ENCODE data around the gene ZFP36L1.

ZFP36L1 gene

DNA sequence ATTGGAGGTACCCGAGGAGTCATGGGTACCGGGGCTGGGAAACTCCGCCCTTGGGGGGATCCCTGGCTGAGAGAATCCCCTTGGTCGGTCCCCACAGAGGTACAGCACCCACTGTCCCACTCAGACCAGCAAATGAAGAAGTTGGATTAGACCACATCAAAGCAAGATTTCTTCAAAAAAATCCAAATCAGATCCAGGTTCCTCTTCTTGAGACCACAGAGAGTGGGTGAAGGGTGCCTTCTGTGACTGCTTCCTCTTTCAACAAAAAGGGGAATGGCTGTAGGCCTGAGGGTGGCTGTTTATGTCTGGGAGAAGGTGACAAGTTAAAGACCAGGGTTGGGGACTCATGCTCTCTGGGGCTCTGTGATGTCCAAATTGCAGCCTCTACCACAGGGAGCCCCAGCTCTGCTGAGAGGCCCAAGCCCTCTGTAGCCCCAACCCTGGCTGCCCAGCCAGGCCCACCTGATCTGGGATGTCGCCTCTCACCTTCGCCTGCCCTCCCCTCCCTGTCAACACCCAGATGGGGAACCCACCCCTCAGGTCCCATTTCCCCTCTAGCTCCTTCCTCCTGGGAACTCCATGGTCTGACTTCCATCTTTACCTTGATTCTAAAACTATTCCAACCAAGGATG is 50.9 kb downstream of the ZFP36L1 start:
- no peak for DNase-seq (ENCODE audit: extremely low read depth in 1 of 2, low read depth in 1 of 2)

- DNase-seq (ENCODE audit: extremely low read depth in 1 of 2, low read depth in 1 of 2) = no peak
These were observed 51.4 kb downstream of the ZFP36L1 start for GRCh38 chr14:68741477-68741791.

- no peak for DNase-seq (ENCODE audit: extremely low read depth in 1 of 2, low read depth in 1 of 2)
These were observed 51.9 kb downstream of the ZFP36L1 start for GRCh38 chr14:68740788-68741476.

DNA sequence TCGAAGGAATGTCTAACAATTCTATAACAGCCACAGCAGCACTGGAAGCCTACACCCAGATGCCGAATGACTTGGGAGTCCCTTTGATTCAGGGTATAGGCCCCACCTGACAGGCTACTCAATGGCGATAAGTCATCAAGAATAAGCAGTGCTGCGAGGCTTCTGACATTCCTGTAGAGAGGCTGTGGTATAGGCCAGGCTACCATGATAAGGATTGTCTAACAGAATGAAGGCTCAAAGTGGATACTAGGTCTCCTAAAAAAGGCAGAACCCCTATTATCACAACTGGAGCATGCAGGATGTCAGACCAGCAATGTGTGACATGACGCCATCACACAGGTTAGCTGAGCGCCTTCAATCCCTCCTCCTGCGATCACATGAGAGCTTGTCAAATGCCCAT is 53.2 kb downstream of the ZFP36L1 start:
- no peak for DNase-seq (ENCODE audit: extremely low read depth in 1 of 2, low read depth in 1 of 2)

DNA sequence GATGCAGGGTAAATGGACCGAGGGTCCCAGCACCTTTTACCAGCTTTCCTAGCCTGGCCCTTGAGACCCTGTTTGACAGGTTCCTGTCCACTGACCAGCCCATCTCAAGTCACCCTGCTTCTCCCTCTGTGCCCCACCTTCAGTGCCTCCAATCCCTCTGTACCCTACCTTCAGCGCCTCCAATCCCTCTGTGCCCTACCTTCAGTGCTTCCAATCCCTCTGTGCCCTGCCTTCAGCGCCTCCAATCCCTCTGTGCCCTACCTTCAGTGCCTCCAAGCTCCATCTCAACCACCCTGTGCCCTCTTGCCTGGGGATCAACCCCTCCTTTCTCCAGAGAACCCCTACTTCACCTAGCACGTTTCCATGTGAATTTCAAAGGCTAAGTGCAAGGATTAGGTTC is 54.3 kb downstream of the ZFP36L1 start:
- no peak for DNase-seq (ENCODE audit: extremely low read depth in 1 of 2, low read depth in 1 of 2)
